UCSD-AML1 (cell line): ENCODE measurements around the gene CXCL1.
A peak's percentile ranks its signal among the peaks of the same experiment; 100 is the strongest.
"Not testable (repeated sequence)": the region's sequence is repeated elsewhere in the genome, so short reads cannot be mapped to it uniquely, and the experiment has no call there.

ENCODE experiments used
- DNase-seq: peaks from one replicate; lab custom pipeline; 2025; ENCODE audit not compliant: unreplicated experiment; lab: John Stamatoyannopoulos, UW

The CXCL1 gene

DNA sequence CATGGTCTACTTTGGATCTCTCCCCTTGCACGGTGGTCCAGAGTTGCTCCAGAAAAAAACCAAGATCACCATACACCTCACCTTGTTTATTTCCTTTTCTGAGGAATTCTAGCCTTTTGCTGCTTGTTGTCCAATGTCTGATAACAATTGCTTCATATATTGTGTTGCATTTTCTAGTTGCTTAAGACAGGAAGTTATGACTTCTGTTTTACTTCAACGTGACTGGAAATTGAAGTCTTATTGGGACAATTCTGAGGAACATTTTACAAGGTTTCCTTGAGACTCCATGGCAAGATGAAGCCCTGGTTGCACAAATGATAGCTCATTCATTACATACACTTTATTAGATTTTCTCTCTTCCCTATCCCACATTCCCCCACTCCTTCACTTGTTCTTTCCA lies 5.2 kb downstream of the CXCL1 start:
- no peak for DNase-seq

DNA sequence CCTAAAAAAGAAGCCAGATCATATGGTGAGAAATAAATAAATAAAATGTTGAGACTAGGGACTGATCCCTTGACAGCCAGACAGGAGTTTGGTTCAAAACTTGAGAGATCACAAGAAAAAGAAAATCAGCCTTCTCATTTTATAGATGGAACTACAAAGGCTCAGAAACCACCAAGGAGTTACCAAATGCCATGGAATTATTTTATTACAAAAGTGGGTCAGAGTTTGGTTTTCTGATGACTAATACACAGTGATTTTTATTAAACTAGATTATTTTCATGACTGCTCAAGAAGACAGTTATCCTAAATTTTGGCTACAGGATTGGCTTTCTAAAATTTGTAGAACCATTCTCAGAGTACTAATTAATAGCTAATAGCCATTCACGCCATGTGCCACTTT lies 6.2 kb downstream of the CXCL1 start:
- no peak for DNase-seq

DNA sequence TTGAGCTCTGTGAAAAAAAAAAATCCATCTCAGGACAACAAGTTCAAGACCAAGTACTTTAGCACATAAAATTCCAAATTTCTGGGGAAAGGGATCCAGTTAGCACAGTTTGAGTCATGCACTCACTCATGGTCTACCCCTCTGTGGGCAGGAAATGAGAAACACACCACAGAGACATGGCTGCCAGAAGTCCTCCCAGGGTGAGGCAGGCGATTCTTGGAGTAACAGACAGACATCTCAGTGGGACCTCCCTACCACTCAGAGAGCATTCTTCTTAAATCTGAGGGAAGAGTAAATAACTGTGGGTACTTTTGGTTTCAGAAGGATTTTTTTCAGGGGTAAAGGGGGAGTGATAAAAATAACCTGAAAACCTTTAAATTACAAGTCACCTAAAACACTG lies 14.1 kb downstream of the CXCL1 start:
- no peak for DNase-seq

DNA sequence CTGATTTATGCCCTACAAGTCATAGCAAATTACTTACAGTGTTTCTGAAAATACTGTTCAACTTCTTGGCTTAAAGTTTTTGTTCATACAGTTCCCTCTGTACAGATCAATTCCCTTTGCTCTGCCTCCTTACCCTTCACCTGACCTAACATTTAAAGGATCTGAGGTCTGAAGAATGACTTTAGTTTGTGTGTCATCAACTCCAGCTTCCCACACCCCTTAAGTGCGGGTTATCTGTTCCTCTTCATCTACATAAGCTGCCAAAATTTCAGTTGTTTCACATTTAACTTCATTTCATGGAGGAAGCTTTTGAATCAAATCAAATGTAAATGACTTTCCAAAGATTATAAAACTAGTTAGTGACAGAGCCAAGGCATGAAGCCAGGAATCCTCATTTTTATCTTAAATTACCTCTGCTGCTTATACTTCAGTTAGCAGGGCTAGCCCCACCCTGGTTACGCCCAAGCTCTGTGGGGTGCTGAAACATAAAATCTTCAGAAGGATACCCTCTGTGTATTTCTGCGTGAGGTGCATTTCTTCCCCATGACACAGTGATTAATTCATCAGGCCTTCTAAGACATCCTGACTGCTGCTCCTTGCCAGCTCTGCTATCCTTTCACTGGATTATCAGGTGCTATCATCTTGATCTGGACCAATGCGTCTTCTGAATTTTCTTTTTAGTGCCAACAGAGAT lies 16.5 kb downstream of the CXCL1 start:
- DNase-seq: no peak

DNA sequence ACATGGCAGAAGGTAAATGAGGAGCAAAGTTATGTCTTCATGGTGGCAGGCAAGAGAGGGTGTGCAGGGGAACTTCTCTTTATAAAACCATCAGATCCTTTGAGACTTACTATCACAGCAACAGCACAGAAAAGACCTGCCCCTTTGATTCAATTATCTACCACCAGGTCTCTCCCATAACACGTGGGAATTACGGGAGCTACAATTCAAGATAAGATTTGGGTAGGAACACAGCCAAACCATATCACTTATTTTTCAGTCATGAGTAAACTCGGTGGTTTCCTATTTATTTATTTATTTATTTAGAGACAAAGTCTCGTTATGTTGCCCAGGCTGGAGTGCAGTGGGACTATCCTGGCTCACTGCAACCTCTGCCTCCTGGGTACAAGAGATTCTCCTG lies 22.1 kb downstream of the CXCL1 start:
- DNase-seq: no peak

DNA sequence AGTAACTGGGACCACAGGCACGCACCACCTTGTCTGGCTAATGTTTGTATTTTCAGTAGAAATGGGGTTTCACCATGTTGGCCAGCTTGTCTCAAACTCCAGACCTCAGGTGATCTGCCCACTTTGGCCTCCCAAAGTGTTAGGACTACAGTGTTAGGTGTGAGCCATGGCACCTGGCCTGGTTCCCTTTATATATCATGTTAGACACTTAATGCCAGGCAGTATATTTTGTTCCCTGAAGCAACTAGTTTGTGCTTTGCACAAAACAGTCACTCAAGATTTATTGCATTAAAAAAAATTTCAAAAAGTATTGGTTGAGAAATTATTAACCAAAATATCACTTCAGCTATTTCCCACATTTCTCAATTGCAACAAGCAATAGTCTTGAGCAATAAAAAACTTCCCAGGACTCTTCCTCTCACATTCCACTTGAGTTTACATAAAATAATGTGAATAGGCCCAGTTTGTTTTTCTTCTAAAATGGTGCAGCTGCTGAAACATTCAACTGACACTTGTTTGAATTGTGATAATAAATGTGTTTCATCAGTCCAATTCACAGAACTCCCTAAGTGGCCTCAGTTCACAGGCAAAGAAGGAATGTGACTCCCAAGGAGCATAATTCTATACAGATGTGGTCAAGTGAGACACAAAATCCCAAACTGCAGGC lies 22.7 kb downstream of the CXCL1 start:
- no peak for DNase-seq

DNA sequence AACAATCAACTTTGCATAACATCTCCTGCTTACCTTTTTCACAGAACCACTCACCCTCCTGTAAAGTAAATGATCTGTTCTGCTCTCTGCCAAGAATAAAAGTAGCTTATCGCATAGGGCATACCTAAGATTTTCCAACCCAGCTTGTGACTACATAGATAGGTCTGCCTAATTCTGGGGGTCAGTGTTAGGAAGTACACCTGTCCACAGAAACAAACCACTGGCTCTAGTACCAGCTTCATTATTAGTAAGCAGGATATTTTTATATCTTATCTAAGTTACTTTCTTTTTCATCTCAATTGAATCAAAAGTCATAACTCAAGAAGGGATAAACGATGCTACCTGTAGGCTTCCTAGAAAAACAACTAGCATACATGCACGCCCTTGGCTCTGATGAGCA lies 23.8 kb downstream of the CXCL1 start:
- no peak for DNase-seq

DNA sequence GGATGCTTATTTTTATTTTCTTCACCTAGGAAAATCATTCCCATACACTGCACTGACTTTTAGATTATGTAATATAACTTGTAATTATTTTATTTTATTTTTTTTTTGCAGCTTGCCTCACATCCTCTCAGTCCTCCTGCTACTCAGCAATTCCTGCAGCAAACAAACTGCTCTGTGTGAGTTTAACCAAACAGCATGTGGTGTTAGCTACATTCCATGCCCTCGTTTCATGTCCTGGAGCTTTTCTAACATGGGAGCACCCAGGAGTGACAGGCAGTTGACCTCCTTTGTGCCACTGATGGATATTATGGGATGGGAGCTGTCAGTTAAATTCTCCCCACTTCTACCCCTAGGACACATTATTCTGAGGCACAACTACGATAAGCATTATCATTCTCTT lies 24.8 kb downstream of the CXCL1 start:
- no peak for DNase-seq

DNA sequence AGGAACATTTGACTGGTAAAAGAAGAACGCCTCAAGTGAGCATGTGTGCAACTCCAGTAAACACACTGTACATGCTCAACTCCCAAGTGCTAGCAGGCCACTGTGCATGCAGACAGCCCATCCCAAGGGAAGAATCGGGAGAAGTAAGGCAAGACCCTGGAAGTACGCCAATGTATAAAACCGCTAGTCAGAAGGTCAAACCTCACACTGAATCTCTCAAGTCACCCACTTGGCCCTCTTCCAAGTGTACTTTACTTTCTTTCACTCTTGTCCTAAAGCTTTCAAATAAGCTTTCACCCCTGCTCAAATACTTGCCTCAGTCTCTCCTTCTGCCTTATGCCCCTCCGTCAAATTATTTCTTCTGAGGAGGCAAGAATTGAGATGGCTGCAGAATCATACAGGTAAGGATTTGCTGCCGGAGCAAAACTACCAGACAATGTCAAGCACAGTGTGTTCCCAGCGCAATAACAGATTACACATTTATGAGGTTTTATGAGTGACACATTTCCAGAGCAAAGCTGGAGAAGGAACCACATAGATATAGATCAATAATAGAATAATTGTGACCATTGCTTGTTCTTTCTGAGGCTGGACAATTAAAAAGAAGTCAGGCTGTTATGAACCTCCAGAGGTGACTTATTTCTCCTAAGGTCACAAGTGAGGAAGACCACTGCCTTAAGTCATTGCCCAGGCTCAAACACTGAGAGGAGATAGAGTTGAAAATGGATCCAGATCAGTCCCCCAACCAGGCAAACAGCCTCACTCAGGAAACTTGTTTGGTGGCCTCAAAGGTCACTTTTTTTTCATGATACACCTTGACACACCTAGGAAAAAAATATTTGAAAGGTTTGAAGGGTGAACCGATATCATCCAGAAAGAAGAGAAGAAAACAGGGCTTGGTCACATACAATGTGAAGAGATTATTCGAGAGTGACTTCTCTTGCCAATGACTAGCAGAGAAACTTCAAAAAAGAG lies 26.3 kb downstream of the CXCL1 start:
- no peak for DNase-seq

DNA sequence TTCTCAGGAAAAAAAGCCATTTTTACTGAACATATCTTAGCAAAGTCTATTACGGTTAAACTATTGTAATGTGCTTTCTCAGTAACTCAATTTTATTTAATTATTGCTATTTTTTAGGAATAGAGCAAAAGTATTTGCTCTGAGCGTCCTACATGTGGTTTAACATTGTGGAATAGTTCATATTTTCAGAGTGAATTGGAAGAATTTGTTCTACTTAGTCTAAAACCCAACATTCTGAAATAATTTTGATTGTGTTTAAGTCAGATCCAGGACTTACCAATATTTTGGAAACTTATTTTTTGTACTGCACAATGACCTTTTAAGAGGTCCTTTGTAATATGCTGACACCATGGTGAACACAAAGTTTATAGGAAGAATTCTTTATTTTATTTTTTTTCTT lies 27.2 kb downstream of the CXCL1 start:
- no peak for DNase-seq

DNA sequence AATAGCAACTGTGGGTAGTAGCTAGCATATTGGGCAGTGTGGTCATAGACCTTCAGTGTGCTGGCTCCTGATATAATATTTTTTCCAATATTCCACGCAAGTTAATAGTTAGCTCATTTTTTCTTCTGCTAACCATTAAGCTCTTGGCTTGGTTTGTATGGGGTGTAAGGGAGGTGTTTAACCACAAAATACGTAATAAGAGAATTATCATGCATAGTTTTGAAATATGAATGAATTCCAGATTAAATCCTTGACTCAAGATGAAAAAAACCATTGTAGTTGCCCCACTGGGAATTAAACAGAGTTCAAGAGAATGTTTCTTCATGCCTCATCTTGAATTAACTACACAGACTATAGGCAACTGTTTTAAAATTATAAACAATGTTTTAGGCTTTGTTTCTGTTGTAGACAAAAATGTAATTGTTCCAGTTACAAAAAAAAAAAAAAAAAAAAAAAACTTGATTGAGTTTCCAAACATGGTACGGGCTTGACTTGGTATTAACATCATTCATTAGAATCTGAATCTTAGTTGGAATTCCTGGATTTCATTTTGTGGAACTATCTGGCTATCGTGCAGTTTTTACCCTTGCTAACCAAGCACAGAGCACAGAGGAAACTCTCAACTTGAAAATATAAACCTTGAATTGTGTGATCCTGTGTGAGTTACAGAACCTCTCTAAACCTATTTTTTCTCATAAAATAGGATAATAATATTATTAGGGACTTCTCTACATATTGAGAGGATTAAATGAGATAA lies 28.4 kb downstream of the CXCL1 start:
- DNase-seq: no peak

DNA sequence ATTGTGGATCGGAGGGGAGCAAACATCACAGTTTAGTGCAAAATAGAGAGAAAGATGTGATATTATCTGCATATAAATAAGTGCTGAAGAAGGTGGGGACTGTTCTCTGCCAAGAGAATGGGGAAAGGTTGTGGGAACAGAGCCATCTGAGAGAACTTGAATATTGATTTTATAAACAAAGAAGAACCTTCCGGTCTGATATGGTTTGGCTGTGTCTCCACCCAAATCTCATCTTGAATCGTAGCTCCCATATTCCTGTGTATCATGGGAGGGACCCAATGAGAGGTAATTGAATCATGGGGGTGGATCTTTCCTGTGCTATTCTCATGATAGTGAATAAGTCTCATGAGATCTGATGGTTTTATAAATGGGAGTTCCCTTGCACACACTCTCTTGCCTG lies 30.1 kb downstream of the CXCL1 start:
- not testable (repeated sequence) for DNase-seq

DNA sequence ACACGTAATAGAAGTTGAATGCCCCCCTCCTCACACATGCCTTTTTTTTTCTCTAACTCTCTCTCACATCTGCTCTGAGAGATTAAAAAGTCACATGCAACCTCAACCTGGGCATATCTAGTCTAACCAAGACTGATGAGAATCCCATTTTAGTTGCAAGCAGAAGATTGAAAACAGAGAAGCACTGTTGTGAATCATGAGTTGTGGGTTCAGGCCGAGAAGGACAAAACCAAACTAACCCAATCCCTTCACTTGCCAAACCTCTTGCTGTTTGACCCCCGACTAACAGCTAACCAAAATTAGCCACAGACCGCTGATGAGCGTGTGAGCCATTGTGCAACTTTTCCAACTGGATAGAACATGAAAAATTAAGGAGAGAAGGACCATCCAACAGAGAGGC lies 31.8 kb downstream of the CXCL1 start:
- DNase-seq: no peak

DNA sequence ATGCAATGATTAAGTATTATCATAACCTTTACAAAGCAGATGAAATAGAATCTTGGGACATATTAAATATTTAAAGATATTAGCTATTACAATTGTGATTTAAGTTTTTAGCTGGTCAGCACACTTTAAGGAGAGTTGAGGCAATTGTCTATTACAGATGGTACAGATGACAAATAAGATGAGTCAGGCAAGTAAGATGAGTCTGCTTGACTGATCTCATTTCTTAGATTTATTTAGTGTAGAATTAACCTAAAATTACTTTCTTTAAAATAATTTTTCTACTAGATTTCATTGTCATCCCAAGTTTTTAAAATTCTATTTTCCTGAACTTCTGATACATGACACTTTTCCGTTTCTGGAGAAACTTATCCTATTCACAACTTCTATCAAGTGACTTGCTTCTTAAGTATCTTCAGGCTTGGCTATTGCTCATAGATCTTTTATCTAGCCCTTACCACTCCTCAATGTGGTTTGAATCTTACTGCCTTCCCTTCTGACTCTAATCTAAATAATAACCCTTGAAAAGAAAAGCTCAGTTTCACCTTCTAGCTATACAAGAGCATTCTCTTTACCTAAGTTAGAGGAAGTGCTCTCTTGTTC lies 32.9 kb downstream of the CXCL1 start:
- DNase-seq: no peak

DNA sequence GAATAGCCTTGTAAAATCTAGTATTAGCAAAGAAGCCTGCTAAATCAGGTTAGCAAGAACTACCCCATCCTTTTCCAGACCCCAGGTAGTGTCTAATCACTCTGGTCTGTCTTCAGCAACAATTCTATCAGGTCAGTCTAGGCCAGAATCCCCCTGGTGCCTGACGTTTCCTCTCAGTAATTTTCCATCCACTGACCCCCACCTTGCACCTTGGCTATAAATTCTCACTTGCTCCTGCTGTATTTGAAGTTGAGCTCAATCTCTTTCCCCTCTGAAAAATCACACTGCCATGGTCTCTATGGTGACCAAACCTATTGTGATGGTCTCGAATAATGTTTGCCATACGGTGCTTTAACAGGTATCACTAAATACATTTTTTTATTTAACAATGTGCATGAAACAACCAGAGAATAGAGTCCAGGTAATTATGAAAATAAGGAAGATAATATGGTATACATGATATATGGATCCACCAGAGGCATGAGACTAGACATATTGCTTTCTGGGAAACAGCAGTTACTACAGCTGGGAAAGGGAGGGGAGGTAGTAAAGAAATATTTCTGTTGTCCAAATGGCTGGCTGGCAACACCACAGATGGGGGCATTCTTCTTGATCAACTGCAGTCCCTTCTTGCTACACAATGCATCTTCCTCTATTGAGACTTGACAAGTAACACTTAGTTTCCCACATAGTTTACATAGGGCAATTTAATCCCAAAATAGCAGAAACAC lies 33.8 kb downstream of the CXCL1 start:
- DNase-seq: no peak

DNA sequence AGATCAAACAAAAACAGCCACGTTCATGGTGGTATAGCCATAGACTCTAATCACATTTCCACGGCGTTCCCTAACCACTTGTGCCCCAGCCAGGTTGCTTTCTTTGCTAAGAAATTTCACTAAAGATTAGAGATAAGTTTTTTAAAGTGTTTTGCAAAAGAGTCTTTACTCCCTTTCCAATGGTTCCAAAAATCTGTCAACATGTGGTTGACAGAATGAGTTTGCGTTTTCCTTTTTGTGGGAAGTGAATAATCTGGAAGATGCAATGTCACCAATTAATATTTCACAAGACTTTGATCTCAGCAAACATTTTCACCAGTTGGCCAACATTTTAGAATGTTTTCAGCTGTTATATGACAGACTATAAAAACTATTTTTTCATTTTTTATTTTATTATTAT lies 35.3 kb downstream of the CXCL1 start:
- DNase-seq: peak; percentile 13

DNA sequence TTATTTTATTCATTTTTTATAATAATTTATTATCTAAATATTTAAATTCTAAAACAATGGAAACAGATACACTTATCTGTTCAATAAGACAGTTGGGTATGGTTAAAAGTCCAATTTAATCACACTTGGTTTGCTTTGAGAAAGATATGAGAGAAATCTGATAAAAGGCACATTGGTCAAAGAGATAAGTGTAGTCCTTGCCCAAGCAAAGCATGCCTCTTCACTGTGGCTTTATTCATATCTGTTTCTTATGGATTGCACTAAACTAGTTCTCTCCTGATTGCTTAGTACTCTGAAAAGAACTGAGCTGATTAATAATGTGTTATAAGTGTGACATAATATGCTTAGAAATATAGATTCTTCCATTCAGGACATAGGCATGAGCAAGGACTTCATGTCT lies 39.8 kb downstream of the CXCL1 start:
- no peak for DNase-seq

DNA sequence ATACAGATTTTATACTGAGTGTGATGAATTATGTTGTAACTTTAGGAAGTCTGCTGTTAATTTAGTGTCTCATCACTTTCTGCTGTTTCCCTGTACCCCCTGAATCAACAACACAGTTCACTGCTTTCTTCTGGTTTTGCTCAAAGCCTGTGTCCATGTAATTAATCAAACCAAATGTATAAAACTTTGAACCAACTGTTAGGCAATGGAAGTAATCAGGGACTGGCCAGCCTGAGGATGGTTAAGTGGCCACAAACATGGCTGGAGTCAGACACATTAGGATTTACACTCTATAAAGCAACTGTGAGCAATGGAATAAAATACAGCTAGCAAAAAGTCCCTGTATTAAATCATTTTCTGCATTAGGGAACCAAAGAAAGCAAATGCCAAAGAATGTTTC lies 42.6 kb downstream of the CXCL1 start:
- DNase-seq: no peak

DNA sequence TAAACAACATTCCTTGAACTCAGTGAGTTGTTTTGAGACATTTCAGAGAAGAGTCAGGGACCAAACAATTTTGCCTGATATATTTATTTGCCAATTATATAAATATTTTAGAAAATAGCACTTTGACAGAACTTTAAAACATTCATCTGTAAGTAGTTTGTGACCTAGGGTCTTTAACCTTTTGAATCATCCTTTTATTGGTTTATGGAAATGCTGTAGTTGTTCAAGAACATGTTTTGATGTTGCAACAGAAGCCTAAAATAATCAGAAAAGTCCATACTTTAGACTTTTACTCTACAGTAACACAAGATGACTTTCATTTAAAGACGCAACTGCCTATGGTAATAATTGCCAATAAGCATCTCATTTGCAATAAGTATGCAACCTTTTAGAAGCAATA lies 43.0 kb downstream of the CXCL1 start:
- DNase-seq: no peak

DNA sequence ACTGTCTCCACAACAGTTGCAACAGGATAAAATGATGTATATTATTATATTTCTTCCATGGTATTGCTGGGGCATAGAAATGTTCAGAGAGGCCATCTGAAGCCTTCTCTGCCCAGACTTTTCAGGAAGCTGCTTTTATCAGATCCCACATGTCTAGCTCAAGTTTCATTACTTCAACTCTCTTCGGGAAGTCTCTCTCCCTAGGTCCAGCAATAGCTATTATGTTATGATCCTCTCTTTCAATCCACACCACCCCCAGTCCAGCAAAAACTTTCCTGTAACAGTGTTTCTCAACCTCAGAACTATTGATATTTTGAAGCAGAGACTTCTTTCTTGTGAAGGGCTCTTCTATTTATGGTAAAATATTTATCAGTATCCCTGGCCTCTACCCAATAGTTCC lies 44.9 kb downstream of the CXCL1 start:
- no peak for DNase-seq
